GM19438 (cell line): Measurements from ENCODE around the gene SPATA2L.

Experiments
- ATAC-seq: cut with Tn5 transposase; IDR thresholded peaks from one replicate; pipeline ENCODE4 v1.9.1; 2021; ENCODE audit warnings: low read depth; ENCODE audit not compliant: unreplicated experiment

Gene SPATA2L

GRCh38 chr16:89701425-89702406, at the start of gene SPATA2L:
TSS of gene SPATA2L (minus strand) at chr16:89701705. CDS start at chr16:89701232, 473 bp downstream.
- peak; percentile 63 for ATAC-seq

- ATAC-seq: no peak
Observed at GRCh38 chr16:89749637-89750036, 48.1 kb upstream of the SPATA2L start.

- no peak for ATAC-seq
Observed at GRCh38 chr16:89748921-89749320, 47.4 kb upstream of the SPATA2L start.

GRCh38 chr16:89748076-89748475, 46.6 kb upstream of the SPATA2L start:
- ATAC-seq: no peak

GRCh38 chr16:89746043-89746442, 44.5 kb upstream of the SPATA2L start:
- no peak for ATAC-seq

GRCh38 chr16:89744813-89745212, 43.3 kb upstream of the SPATA2L start:
- ATAC-seq: no peak

- no peak for ATAC-seq
Observed at GRCh38 chr16:89742948-89743347, 41.4 kb upstream of the SPATA2L start.

GRCh38 chr16:89741342-89742014, 40.0 kb upstream of the SPATA2L start:
- no peak for ATAC-seq

- ATAC-seq: no peak
Observed at GRCh38 chr16:89739383-89739782, 37.9 kb upstream of the SPATA2L start.

- ATAC-seq: no peak
Observed at GRCh38 chr16:89738538-89739317, 37.2 kb upstream of the SPATA2L start.

GRCh38 chr16:89738072-89738377, 36.5 kb upstream of the SPATA2L start:
- no peak for ATAC-seq

- ATAC-seq: no peak
Observed at GRCh38 chr16:89737341-89738071, 36.0 kb upstream of the SPATA2L start.

GRCh38 chr16:89736554-89736953, 35.0 kb upstream of the SPATA2L start:
- ATAC-seq: no peak

GRCh38 chr16:89733792-89734191, 32.3 kb upstream of the SPATA2L start:
- no peak for ATAC-seq

GRCh38 chr16:89733322-89733721, 31.8 kb upstream of the SPATA2L start:
- no peak for ATAC-seq

GRCh38 chr16:89732918-89733242, 31.4 kb upstream of the SPATA2L start:
- no peak for ATAC-seq

GRCh38 chr16:89732142-89732917, 30.8 kb upstream of the SPATA2L start:
- no peak for ATAC-seq

GRCh38 chr16:89730610-89731234, 29.2 kb upstream of the SPATA2L start:
- no peak for ATAC-seq

GRCh38 chr16:89729863-89730593, 28.5 kb upstream of the SPATA2L start:
- no peak for ATAC-seq
